NCI-H187 treated with DMSO at 0.1 percent for 48 hours (cell line): Measurements from ENCODE around the gene NME7.

Source experiments
- DNase-seq: peaks from one replicate; lab custom pipeline; 2025; lab: John Stamatoyannopoulos, UW

Gene NME7

DNA sequence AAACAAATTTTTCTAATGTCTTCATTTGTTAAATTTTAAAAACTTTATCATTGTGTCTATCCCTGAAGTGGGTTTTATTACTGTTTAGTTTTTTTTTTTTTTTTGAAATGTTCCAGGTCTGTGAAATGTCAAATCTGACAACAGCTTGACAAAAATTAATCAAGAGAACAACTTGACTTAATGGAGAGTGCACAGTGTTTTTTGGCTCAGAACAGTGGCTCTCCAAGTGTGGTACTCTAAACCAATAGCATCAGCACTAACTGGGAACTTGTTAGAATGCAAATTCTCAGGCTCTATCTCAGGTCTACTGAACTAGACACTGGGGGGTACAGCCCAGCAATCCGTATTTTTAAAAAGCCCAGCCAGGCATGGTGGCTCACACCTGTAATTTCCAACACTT is 211.9 kb downstream of the NME7 start:
- no peak for DNase-seq

DNA sequence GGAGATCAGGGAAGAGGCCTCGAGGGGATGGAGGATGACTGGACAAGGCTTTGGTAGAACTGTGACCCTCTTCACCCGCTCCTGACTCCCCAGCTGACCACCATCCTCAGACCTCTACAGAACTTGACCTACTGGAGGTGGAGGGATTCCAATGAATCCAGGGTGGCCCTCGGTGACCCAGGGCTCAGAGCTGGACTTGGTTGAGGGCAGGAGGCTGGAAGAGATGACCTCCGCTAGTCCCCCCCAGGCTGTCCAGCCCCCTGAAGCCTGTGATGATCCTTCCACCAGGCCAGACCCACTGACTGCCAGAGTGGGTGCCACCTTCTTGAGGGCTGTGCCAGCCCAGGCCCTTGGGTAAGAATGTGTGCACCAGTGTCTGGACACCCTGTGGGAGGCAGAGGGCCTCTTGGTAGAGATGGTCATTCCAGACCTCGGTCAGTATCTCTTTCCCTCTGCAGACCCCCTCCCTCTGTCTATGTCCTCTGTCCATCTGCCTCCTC is 216.2 kb downstream of the NME7 start:
- no peak for DNase-seq

DNA sequence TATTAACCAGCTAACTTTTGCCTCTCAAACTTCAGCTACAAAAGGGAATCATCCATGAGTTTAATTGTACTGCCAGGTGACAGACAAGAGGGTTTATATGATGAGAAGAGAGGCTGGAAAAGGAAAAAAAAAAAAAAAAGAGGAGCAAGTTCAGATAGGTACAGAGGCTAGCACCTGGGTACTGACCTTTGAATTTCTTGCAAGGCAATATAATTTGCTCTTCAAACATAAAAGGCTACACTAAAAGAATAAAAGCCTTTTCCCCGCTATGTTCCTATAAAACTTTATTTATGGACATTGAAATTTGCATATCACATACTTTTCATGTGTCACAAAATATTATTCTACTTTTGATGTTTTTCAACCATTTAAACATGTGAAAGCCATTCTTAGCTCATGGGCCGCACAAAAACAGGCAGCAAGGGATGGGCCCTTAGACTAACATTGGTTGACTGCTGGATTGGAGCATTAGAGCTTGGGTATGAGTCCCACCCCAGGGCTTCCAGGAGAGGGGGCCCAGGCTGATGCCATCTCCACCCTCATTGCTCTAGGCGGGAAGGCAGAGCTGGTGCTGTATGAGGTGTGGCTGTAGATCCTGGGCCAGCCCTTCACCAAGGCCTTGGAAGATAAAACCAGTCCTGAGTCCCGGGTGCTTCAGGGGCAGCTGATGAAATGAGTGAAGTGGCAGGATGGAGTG is 216.8 kb downstream of the NME7 start:
- no peak for DNase-seq

DNA sequence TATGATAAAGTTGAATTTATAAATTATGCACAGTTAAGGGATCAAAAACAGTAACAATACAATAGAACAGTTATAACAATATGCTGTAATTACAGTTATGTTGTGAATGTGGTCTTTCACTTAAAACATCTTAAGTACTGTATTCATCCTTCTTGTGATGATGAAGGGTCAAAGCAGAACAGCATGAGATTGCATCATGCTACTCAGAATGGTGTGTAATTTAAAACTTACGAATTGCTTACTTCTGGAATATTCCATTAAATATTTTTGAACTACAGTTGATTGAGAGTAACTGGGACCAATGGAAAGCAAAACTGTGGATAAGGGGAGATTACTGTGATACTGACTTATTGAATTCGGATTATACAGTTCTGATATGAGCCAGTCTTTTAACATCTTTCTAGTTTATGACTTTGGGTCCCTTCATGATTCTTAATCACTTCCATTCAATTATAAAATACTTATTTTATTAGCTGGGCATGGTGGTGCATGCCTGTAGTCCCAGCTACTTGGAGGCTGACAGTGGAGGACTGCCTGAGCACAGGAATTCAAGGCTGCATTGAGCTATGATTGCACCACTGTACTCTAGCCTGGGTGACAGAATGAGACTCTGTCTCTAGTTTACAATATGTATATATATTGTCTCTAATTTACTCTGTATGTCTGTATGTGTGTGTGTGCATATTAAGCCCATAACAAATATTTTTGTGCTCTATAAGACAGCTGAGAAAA is 217.9 kb downstream of the NME7 start:
- DNase-seq = no peak

DNA sequence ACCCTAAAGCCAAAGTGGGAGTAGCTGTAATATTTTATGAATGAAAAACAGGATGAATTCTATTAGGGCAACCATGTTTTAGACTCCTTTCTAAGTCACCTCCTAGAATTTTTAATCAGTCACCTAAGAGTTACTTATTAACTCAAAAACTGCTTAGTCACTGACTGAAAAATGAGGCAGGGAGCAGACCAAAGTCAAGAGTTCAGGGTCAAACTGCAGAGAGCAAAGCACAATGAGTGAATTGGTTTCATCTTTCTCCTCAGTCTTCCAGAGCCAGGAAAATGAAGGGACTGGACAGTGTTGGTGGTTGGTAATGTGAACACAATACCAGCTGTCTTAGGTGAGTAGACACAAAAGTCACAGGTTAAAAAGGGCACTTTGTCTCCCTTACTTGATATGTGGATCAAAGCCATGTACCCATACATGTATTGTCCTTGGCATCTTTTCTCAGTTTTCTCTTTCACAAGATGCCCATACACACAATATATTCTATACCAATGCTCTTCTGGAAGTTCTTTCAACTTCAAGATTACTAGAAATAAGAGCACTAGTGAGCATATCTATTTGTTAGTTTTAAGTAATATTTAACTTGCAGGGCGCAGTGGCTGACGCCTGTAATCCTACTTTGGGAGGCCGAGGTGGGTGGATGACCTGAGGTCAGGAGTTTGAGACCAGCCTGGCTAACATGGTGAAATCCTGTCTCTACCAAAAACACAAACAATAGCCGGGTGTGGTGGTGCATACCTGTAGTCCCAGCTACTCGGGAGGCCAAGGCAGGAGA is 218.9 kb downstream of the NME7 start:
- DNase-seq = no peak

DNA sequence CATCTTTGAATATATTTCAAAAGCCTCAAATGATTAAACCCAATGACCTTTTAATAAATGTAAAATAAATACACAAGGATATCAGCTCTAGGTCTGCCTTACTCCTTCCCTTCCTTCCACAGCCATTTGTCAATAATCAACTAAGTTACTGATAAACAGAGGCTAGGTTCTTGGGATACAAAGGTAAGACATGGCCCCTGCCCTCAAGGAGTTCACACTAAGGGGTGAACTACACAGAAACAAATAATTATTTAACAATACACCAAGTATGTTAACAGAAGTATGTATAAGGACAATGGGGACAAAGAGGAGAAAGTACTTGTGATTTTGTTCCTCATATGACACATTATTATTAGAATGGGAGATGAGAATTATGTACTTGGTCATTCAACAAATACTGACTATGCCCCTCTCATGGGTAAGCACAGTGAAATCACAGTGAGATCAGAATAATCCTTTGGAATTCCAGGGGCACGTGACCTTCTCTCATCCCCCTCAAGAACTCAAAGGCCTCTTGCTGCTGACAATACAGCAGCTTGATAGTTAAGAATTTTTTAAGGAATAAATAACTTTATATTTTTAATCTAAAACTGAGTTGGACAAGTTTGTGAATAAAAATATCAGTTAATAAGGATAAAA is 220.9 kb downstream of the NME7 start:
- DNase-seq = no peak

DNA sequence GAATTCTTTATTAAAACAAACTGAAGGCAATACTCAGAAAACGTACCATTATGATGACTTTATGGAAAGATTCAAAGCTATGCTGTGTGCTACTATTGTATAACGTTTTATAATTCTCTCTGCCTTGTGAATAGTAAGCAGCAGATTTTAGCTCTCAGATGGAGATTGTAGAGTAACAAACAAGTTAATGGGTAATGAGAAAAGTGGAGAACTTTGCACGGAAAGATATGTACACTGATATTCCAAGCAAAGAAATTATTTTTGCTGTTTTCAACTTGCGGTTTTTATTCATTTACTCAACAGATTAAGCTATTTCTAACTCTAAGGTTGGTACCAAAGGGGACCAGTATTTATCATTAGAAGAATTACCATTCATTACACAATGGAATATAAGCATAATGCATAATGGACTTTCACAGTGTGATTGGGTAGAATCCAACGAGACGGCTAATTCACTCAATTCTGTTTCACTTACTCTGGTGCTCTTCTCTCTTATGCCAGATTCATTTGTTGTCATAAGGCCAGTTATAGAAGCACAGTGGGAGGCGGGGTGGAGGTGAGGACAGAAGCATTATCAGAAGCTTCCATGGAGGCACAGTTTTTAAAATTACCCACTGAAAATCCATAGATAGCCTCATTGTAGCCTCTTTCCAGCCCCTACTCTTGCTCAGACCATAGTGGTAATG is 222.5 kb downstream of the NME7 start:
- DNase-seq = no peak

DNA sequence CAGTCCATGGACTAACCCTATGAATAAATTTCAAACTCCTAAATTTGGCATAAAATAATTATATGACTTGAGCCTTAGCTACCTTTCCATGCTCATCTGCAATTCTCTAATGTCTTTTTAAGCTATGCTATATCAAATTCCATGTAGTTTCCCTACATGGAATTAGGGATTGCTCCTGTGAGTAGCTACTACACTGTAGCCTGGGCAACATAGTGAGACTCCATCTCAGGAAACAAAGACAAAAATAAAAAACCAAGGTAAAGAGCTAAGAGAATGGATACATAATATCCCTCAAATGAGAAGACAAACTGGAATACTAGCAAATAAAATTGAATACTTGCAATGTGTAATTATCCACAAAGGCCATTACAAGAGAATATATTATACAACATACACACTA is 223.6 kb downstream of the NME7 start:
- no peak for DNase-seq

DNA sequence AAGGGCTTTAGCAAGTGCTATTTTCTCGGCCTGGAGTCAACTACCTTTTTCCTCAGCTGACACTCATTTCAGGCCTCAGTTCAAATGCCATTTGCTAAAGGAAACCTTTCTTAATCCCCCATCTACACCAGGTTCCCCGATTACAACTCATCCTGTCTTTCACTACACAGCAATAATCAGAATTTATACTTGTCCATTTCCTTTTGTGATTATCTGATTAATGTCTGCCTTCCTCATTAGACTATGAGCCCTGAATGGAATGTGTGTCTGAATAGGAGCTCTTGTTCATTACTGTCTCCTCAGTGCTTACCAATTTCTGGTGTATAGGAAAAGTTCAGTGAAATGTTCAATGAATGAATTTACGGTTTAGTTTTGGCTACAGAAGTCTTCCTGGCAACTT is 224.3 kb downstream of the NME7 start:
- DNase-seq = no peak

DNA sequence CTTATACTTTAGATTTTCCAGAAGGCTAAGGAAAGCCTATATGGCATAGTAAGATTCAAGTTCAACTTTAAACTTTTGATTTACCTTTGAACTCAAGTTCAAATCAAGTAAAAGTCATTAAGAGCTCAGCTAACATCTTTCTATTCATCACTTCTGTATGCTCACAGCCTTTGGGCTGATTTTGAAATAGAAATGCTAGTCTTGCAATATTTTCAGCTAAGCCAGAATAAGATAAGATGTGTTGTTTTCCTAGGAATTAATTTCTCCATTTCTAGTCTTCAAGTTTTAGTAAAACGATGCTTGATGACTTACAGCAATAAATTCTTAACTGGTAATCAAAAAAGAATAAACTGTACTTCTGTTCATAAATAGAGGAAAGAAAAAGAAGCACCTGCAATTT is 225.5 kb downstream of the NME7 start:
- no peak for DNase-seq

DNA sequence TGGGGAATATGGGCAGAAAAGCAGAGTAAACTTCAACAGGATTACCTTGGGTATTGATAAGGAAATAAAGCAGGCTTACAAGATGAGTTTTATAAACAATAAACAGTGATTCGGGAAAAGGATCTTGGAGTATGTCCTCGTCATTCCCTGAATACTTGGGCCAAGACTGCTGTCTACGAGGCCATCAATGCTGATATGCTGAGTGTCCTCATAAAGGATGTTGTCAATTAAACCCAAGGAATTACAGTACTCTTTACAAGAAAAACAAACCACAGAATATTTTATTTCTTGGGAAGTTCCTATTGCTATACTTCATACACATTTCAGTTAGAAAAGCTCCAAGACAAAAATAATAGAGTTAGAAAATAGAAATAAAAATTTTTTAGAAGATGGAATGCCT is 226.2 kb downstream of the NME7 start:
- DNase-seq = no peak

DNA sequence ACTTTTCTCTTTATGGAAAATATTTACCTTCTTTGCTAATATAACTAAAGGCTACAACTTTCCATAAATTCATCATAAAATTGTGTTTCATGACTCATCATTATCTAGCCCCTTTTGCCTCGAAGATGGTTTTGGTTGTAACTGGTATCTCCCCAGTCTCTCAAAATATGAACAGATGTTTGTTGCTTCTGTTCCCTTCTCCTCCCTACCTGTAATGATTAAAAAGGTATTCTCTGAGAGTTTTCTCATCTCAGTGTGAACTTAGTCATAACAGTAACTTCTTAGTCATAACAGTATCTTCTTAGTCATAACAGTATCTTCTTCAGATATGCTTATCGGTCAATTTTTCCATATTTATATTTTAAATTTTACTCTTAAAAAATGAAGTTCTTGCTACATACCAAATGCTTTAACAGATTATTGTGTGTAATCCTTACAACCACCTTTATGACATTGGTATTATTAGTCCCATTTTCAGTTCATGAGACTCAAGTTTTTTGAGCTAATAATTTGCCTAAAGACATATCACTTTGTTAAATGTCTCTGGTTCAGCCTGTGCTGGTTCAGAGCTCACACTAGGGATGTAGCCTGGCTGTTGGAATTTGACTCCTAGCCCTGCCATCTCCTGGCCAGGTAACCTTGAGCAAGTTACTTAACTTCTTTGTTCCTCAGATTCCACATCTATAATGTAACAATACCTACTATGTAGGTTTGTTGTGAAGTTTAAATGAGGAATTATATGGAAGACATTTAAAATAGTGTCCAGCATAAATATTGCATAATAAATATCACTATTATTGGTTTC is 228.5 kb downstream of the NME7 start:
- DNase-seq = no peak

DNA sequence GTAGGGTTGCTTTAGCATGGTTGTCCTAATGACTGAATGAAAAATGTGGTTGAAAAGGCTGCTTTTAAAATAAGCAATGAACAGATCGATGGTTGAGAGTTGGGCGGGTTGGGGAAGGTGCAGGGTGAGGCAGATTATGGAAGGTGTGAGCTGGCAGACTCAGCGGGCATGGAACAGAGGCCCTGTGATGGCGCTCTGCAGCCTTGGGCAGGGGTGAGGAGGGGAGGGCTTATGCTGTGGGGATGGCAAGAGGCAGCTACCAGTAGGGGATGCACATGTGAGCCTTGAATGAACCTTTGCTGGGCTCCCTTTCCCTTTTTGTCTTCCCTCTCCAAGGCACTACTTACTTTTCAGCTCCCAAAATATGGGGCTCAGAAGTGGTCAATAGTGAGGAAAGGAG is 230.2 kb downstream of the NME7 start:
- no peak for DNase-seq

DNA sequence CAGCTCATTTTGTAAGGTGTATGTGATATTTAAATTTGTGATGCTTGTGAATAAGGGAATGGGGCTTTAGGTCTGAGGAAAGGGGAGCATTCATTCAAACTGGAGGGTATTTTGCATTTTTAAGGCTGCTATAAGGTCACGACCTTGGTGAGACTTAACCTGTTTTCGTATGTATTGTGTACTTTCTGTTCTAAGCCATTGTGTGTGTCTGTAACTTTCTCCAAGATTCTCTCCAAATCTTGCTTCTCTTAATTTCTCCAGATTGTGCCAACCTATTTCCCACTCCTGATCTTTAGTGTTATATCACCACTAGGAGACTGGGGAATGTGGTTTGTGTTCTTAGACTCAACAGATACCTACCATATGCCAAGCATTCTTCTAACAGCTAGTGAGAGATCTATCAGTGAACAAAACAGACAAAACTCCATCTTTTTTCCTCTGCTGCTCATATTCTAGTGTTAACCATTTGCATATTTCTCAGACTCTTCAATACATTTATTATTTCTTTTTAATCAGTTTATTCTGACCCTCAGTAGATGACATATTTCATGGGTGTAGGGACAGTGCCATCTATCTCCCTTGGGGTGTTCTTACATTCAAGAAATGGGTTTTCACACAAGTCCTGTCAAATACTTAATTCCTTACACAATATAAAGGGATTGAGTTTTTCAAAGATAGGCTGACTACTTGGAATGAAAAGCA is 233.6 kb downstream of the NME7 start:
- DNase-seq = no peak

DNA sequence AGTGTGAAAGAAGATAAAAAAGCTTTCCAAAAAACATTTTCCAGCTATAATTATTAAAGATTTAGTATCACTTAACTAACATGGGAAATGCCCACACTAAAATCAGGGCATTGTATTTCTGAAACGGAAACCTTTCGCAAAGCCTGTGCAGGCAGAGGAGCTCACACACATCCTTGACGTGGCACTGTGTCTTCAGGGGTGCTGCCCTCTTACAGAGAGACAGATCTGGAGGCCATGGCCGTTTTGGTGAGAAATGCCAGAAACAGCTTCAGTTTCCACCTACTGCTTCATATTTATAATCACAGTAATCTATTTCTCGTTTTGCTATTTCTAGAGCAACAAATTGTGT is 234.4 kb downstream of the NME7 start:
- DNase-seq = no peak

DNA sequence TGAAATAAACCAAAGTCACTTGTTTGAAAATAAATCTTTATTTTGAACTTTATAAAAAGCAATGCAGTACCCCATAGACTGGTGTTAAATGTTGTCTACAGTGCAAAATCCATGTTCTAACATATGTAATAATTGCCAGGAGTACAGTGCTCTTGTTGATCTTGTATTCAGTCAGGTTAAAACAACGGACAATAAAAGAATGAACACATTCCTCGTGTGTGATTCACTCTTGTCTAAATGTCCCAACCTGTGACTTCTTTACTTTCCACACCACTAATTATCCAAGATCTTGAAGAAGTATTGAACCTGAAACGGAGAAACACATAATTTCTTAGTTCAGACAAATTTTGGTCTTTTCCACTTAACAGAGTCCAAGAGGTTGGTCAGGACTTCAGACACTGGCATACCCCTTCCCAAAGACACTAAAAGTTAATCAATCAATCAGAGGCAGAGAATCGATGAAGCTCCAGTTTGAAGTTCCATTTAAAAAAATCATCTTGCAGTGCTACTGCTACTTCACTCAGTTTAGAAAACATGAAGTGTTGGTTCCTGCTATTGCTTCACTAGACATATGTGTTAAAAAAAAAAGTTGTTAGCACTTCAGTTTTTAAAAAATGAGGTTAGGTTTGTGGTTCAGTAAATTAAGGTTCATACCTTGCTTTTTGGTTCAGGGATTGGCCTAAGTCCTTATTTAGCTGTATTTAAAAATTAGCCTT is 234.9 kb downstream of the NME7 start:
- DNase-seq = no peak

DNA sequence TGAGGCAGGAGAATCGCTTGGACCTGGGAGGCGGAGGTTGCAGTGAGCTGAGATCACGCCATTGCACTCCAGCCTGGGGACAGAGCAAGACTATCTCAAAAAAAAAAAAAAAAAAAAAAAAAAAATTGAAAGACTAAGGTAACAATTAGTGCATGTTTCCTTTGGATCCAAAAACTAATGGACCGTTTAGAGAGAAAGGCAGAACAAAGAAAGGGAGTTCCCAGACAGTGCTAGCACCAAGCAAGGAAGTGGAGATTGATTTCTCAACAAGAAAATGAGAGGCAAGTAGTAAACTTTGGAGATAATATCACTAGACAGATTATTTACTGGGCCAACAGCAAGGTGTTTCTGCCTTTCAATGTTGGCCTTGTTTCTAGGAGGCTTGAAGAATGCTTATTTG is 236.9 kb downstream of the NME7 start:
- no peak for DNase-seq

DNA sequence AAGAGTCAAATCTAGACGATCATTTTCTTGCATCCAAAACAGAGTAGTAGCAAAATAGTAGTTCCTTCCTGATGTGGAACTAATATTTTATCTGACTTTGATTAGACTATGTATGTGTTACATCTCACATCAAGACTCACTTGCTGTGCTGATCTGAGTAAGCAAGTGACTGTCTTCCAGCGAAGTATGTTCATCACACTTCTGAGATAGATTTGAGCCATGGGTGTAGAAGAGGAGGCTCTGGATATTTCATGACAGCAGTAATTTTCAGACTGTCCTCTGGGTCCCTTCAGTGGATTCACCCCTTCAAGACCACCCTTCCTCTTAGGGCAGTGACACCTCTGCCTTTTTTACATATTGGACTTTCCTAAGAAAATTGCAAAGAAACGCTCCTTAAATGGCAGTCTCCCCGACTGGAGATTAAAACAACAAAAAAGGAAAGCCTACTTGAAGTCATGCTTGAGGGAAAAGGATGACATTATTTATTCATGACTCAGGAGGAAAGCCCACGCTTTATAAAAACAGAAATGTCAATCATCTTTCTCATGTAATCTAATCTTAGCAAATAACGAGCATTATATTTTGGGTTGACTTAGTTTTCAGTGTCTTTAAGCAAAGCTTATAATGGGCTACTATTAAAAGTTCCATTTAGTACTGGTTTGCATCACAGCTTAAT is 238.3 kb downstream of the NME7 start:
- DNase-seq = no peak

DNA sequence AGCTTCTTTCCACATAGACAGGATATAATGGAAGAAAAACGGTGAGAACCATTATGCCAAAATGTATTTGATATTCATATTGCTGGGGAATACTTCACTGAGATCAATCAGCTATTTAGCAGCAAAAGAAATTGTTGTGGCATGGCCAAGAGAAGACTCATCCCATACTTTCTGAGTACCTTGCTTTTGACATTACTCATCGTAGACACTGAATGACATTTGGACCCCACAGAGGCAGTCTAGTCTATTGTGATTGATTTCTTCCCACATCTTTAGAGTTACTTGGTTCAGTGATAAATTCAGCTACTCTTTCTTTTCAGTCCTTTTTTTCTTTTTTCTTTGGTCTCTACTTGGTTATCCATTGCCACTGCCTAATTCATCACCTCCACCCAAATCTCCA is 239.0 kb downstream of the NME7 start:
- DNase-seq = no peak
